ENCODE results near the gene ABCC1. TPM values are rescaled to one million over a fixed set of nuclear protein-coding genes. Genes with fewer than 3 reads are reported as not detected.

Gene ABCC1
- total RNA-seq, 6 experiments from 2014 or later, result 49.3 to 63.6 (median 57.1) TPM

- H3K36me3 Mint-ChIP-seq (ENCODE audit: low read depth), result peaks cover 38% of the 10 kb centered on the region
- TF ChIP-seq CTCF (IDR thresholded peaks at IDR 0.05), result no peak
- peaks cover 73% of the 10 kb centered on the region for H3K4me1 Mint-ChIP-seq (ENCODE audit: low read depth)
- H3K27me3 Mint-ChIP-seq (ENCODE audit: insufficient read depth), result peaks cover 2% of the 10 kb centered on the region; the same call in 1 of the 2 replicates
- DNase-seq, result no peak
- peaks cover 11% of the 10 kb centered on the region; the same call in 1 of the 2 replicates for H3K9me3 Mint-ChIP-seq
- H3K27ac Mint-ChIP-seq, result peak overlapping the region; percentile 96
- peak overlapping the region; percentile 78 for H3K4me3 Mint-ChIP-seq
Observed at GRCh38 chr16:15966420-15966819, 17.0 kb downstream of the ABCC1 start.

GRCh38 chr16:15966836-15967546 lies 17.6 kb downstream of the ABCC1 start:
- H3K4me1 Mint-ChIP-seq (ENCODE audit: low read depth), result peaks cover 73% of the 10 kb centered on the region
- peaks cover 11% of the 10 kb centered on the region; the same call in 1 of the 2 replicates for H3K9me3 Mint-ChIP-seq
- peak; percentile 85 for DNase-seq
- peak overlapping the region; percentile 78 for H3K4me3 Mint-ChIP-seq
- peaks cover 2% of the 10 kb centered on the region; the same call in 1 of the 2 replicates for H3K27me3 Mint-ChIP-seq (ENCODE audit: insufficient read depth)
- TF ChIP-seq CTCF (IDR thresholded peaks at IDR 0.05), result no peak
- peak overlapping the region; percentile 96 for H3K27ac Mint-ChIP-seq
- H3K36me3 Mint-ChIP-seq (ENCODE audit: low read depth), result peaks cover 36% of the 10 kb centered on the region

- peak overlapping the region; percentile 96 for H3K27ac Mint-ChIP-seq
- H3K9me3 Mint-ChIP-seq, result peaks cover 10% of the 10 kb centered on the region
- DNase-seq, result no peak
- no peak for TF ChIP-seq CTCF (IDR thresholded peaks at IDR 0.05)
- H3K4me3 Mint-ChIP-seq, result peak overlapping the region; percentile 26; the same call in 1 of the 2 replicates
- peaks cover 36% of the 10 kb centered on the region for H3K36me3 Mint-ChIP-seq (ENCODE audit: low read depth)
- H3K27me3 Mint-ChIP-seq (ENCODE audit: insufficient read depth), result peaks cover 2% of the 10 kb centered on the region; the same call in 1 of the 2 replicates
- peaks cover 73% of the 10 kb centered on the region for H3K4me1 Mint-ChIP-seq (ENCODE audit: low read depth)
Observed at GRCh38 chr16:15967655-15968315, 18.4 kb downstream of the ABCC1 start.

- Mint-ChIP-seq H3K9me3 (peaks cover 6% of the 10 kb centered on the region), H3K4me3 (no peak overlapping the region), H3K36me3 (ENCODE audit: low read depth) (peaks cover 33% of the 10 kb centered on the region), H3K4me1 (ENCODE audit: low read depth) (peaks cover 82% of the 10 kb centered on the region), H3K27me3 (ENCODE audit: insufficient read depth) (peaks cover 2% of the 10 kb centered on the region), H3K27ac (peak overlapping the region; percentile 69)
- no peak for TF ChIP-seq CTCF (IDR thresholded peaks at IDR 0.05)
- DNase-seq, result no peak
Observed at GRCh38 chr16:15970202-15970601, 20.8 kb downstream of the ABCC1 start.

- TF ChIP-seq CTCF (IDR thresholded peaks at IDR 0.05), result no peak
- peak overlapping the region; percentile 57 for H3K27ac Mint-ChIP-seq
- H3K36me3 Mint-ChIP-seq (ENCODE audit: low read depth), result peaks cover 33% of the 10 kb centered on the region
Observed at GRCh38 chr16:15970743-15971439, 21.5 kb downstream of the ABCC1 start.

More at GRCh38 chr16:15970743-15971439, 21.5 kb downstream of the ABCC1 start:
- peaks cover 6% of the 10 kb centered on the region for H3K9me3 Mint-ChIP-seq
- H3K4me1 Mint-ChIP-seq (ENCODE audit: low read depth), result peaks cover 84% of the 10 kb centered on the region
- no peak overlapping the region for H3K4me3 Mint-ChIP-seq
- peaks cover 2% of the 10 kb centered on the region for H3K27me3 Mint-ChIP-seq (ENCODE audit: insufficient read depth)
- DNase-seq, result no peak
